Keratinocyte (primary cell): Measurements from ENCODE around the gene KLF7. TPM values are rescaled to one million over a fixed set of nuclear protein-coding genes. Genes with fewer than 3 reads are reported as not detected.

Experiments
- DNase-seq: peaks from one replicate; pipeline ENCODE4 v3.0.0-alpha.2; 2011; ENCODE audit warnings: low read depth, missing footprints, low spot score
- FAIRE-seq: peaks from 2 replicates; lab custom pipeline; 2011; peaks lifted over from hg19 to GRCh38; lab: Jason Lieb, UNC
- H2AFZ ChIP-seq: 2 replicates; pipeline ENCODE4 v1.6.0; 2012; ENCODE audit warnings: low read length, control low read depth, inconsistent platforms; ENCODE audit not compliant: control insufficient read depth
- H3K27ac ChIP-seq: 2 replicates; pipeline ENCODE4 v1.5.1; 2011; ENCODE audit warnings: low read length; ENCODE audit not compliant: control insufficient read depth, insufficient read depth
- H3K27me3 ChIP-seq: 3 replicates; pipeline ENCODE4 v1.6.0; 2011; ENCODE audit warnings: low read length; ENCODE audit not compliant: control insufficient read depth, insufficient read depth; ENCODE audit errors: extremely low read depth
- H3K36me3 ChIP-seq, 2 experiments: 2 replicates in 1 of 2; 3 replicates in 1 of 2; pipeline ENCODE4 v1.5.1; 2011; ENCODE audit warnings: low read length in 2 of 2, mild to moderate bottlenecking in 1 of 2; ENCODE audit not compliant: control insufficient read depth in 2 of 2, insufficient read depth in 2 of 2; ENCODE audit errors: extremely low read depth in 1 of 2
- H3K4me1 ChIP-seq: 3 replicates; pipeline ENCODE4 v1.5.1; 2011; ENCODE audit warnings: low read length; ENCODE audit not compliant: control insufficient read depth, insufficient read depth; ENCODE audit errors: extremely low read depth
- H3K4me2 ChIP-seq: 3 replicates; pipeline ENCODE4 v1.6.0; 2011; ENCODE audit warnings: low read depth, low read length; ENCODE audit not compliant: control insufficient read depth, insufficient read depth; ENCODE audit errors: extremely low read depth
- H3K4me3 ChIP-seq, 3 experiments: fragments of 200-600 bp in 1 of 3; sonication (generic) in 1 of 3; 2 replicates in 2 of 3; 3 replicates in 1 of 3; pipeline ENCODE4 v1.5.1; 2011 to 2016; ENCODE audit warnings: low read length in 3 of 3, mild to moderate bottlenecking in 3 of 3, control low read depth in 2 of 3, inconsistent platforms in 1 of 3, low read depth in 1 of 3, mixed read lengths in 1 of 3, mixed run types in 1 of 3, moderate library complexity in 1 of 3; ENCODE audit not compliant: control insufficient read depth in 2 of 3, insufficient read depth in 2 of 3; ENCODE audit errors: extremely low read depth in 1 of 3
- H3K79me2 ChIP-seq: 2 replicates; pipeline ENCODE4 v1.6.0; 2012; ENCODE audit warnings: low read length; ENCODE audit not compliant: control insufficient read depth, insufficient read depth
- H3K9ac ChIP-seq: 3 replicates; pipeline ENCODE4 v1.6.0; 2011; ENCODE audit warnings: low read length; ENCODE audit not compliant: control insufficient read depth, insufficient read depth; ENCODE audit errors: extremely low read depth
- H3K9me1 ChIP-seq: 3 replicates; pipeline ENCODE4 v1.6.0; 2011; ENCODE audit warnings: low read length; ENCODE audit not compliant: control insufficient read depth, insufficient read depth; ENCODE audit errors: extremely low read depth
- H3K9me3 ChIP-seq: 2 replicates; pipeline ENCODE4 v1.5.1; 2012; ENCODE audit warnings: low read depth, low read length; ENCODE audit not compliant: control insufficient read depth
- H4K20me1 ChIP-seq: 3 replicates; pipeline ENCODE4 v1.6.0; 2011; ENCODE audit warnings: low read length; ENCODE audit not compliant: control insufficient read depth, insufficient read depth; ENCODE audit errors: extremely low read depth
- EZH2 ChIP-seq: IDR thresholded peaks from one replicate; pipeline ENCODE4 v1.6.1; 2012; ENCODE audit warnings: inconsistent platforms, mild to moderate bottlenecking, low read length, moderate library complexity
- dilution Hi-C: fragments of 300-500 bp; cut with MboI; formaldehyde crosslinking; loops from one replicate; pipeline ENCODE4 v1.7.0; 2020; ENCODE audit warnings: low sequenced_read_pairs; ENCODE audit not compliant: extremely low pct_ligation_motif_present
- polyA plus RNA-seq, 5 experiments: library from polyadenylated mRNA; depleted of rRNA in 3 of 5; stranded (reverse) in 3 of 5; stranded (forward) in 1 of 5; unstranded in 1 of 5; fragments of >200 nt; gene quantifications; 1 replicate in 1 of 5; 2 replicates in 3 of 5; 3 replicates in 1 of 5; pipeline versions ENCODE4 v1.2.1 to v1.2.3, GENCODE V29; 2011 to 2012; ENCODE audit warnings: missing spikeins in 2 of 5, low read depth in 1 of 5, low replicate concordance in 1 of 5
- TF ChIP-seq, protein P1 (sequence below), 3 experiments: IDR thresholded peaks in 1 of 3; conservative IDR thresholded peaks in 1 of 3; optimal IDR thresholded peaks in 1 of 3; 2 replicates in 2 of 3; 3 replicates in 1 of 3; pipeline versions ENCODE3 to v1.5.1; 2011; ENCODE audit warnings: low read length in 3 of 3, mild to moderate bottlenecking in 3 of 3, moderate library complexity in 2 of 3, control low read depth in 1 of 3, inconsistent platforms in 1 of 3; ENCODE audit not compliant: insufficient read depth in 2 of 3; ENCODE audit errors: extremely low read depth in 1 of 3

The KLF7 gene
- polyA plus RNA-seq, 1 donor (not counting 4 experiments of a cell fraction or from before 2014, with no cell fraction given), result 44.7 TPM

DNA sequence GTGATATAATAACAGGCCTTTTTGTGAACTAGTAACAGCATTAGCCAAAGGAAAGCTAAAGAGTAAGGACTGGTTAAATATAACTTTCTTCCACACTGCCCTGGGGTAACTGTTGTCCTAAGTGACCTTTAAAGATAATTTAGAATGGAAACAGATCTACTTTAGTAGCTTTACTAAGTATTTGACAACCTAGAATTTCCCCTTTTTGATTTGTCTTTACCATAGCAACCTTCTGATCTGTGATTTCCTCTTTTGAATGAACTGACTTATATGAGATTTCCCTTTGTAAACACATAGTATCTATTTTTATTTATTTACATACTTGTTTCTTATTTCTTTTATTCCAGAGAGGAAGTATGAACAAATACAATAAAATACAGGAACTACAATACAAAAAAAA is 10.5 kb upstream of the KLF7 start:
- no peak for DNase-seq
- Histone ChIP-seq H3K27ac (no peak overlapping the region), H3K79me2 (no peaks in the 10 kb centered on the region), H3K9ac (no peak overlapping the region), H4K20me1 (no peaks in the 10 kb centered on the region), H3K4me1 (no peaks in the 10 kb centered on the region), H3K27me3 (no peaks in the 10 kb centered on the region), H3K9me1 (no peaks in the 10 kb centered on the region), H2AFZ (no peak overlapping the region), H3K4me2 (no peak overlapping the region), H3K36me3 (no peaks in the 10 kb centered on the region), H3K9me3 (no peaks in the 10 kb centered on the region), H3K4me3 (no peak overlapping the region)
- FAIRE-seq, result no peak
- dilution Hi-C loops, result no loop called here
- TF ChIP-seq, protein P1, sequence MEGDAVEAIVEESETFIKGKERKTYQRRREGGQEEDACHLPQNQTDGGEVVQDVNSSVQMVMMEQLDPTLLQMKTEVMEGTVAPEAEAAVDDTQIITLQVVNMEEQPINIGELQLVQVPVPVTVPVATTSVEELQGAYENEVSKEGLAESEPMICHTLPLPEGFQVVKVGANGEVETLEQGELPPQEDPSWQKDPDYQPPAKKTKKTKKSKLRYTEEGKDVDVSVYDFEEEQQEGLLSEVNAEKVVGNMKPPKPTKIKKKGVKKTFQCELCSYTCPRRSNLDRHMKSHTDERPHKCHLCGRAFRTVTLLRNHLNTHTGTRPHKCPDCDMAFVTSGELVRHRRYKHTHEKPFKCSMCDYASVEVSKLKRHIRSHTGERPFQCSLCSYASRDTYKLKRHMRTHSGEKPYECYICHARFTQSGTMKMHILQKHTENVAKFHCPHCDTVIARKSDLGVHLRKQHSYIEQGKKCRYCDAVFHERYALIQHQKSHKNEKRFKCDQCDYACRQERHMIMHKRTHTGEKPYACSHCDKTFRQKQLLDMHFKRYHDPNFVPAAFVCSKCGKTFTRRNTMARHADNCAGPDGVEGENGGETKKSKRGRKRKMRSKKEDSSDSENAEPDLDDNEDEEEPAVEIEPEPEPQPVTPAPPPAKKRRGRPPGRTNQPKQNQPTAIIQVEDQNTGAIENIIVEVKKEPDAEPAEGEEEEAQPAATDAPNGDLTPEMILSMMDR (optimal IDR thresholded peaks at IDR 0.05 in 1 of 3, IDR thresholded peaks at IDR 0.05 in 1 of 3, conservative IDR thresholded peaks at IDR 0.05 in 1 of 3; ENCODE audit: extremely low read depth in 1 of 3, insufficient read depth in 2 of 3, low read length in 3 of 3), result no peak
- no peak for TF ChIP-seq EZH2

DNA sequence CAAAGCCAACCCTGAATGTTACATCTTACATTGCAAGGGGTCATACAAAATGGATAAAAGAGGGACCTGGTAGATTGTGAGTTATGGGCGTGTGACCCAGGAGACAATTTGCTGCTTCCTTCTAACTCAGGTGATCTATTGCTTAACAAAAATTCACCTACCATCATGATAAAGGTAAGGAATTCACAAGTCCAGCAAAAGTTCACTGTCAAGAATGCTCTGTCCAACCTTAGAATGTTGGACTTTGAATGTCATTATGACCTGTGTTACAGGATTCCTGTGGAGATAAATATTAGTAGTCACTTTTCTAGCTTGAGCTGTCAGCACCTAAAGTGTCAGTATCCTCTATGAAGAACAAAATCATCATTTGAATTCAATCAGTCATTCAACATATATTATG is 7.9 kb upstream of the KLF7 start:
- DNase-seq (no peak), FAIRE-seq (no peak)
- dilution Hi-C loops, result no loop called here
- Histone ChIP-seq H3K79me2 (no peaks in the 10 kb centered on the region), H3K9me1 (no peaks in the 10 kb centered on the region), H3K9me3 (no peaks in the 10 kb centered on the region), H3K4me2 (no peak overlapping the region), H3K4me3 (no peak overlapping the region), H2AFZ (no peak overlapping the region), H3K36me3 (no peaks in the 10 kb centered on the region), H3K27ac (no peak overlapping the region), H4K20me1 (no peaks in the 10 kb centered on the region), H3K9ac (no peak overlapping the region), H3K4me1 (no peaks in the 10 kb centered on the region), H3K27me3 (no peaks in the 10 kb centered on the region)
- TF ChIP-seq, protein P1 (optimal IDR thresholded peaks at IDR 0.05 in 1 of 3, IDR thresholded peaks at IDR 0.05 in 1 of 3, conservative IDR thresholded peaks at IDR 0.05 in 1 of 3; ENCODE audit: extremely low read depth in 1 of 3, insufficient read depth in 2 of 3, low read length in 3 of 3), result no peak
- TF ChIP-seq EZH2, result no peak
